SK-N-SH (cell line): ENCODE measurements around the gene BCL11B. TPM values are rescaled to one million over a fixed set of nuclear protein-coding genes. Genes with fewer than 3 reads are reported as not detected.

Experiments used
- CTCF ChIA-PET: fragments of 300-600, 350-600 bp; formaldehyde crosslinking; extraction: SDS; loops from one replicate; lab custom pipeline; 2021; lab: Yijun Ruan, JAX
- POLR2A ChIA-PET: fragments of 350-600 bp; sonication (Branson Sonifier 250); formaldehyde crosslinking; extraction: SDS; loops from one replicate; lab custom pipeline; 2020; ENCODE audit warnings: antibody characterized with exemption, inconsistent platforms; lab: Yijun Ruan, JAX
- DNase-seq: peaks from one replicate; pipeline ENCODE4 v3.0.0; 2012
- H2AFZ ChIP-seq: fragments of 200-600 bp; sonication (generic); 2 replicates; pipeline ENCODE4 v1.8.1; 2016; ENCODE audit warnings: antibody characterized with exemption, mild to moderate bottlenecking, low read depth
- H3F3A ChIP-seq: fragments of 200-600 bp; sonication (generic); replicated peaks from 2 replicates; pipeline ENCODE3; 2016; ENCODE audit warnings: antibody characterized with exemption, mild to moderate bottlenecking; ENCODE audit not compliant: insufficient read depth
- H3K27ac ChIP-seq, 2 experiments: fragments of 200-500 bp in 1 of 2; fragments of 200-600 bp in 1 of 2; sonication (Bioruptor generic) in 1 of 2; sonication (generic), shearing (Covaris generic) in 1 of 2; 2 replicates each; pipeline versions ENCODE4 v1.5.1 to v1.6.1; 2014 to 2016; ENCODE audit warnings: low read depth in 2 of 2, inconsistent platforms in 1 of 2, low read length in 1 of 2, mild to moderate bottlenecking in 1 of 2, mixed read lengths in 1 of 2
- H3K27me3 ChIP-seq: fragments of 200-600 bp; sonication (generic), shearing (Covaris generic); 2 replicates; pipeline ENCODE4 v1.6.1; 2016; ENCODE audit warnings: mixed run types; ENCODE audit not compliant: insufficient read depth
- H3K36me3 ChIP-seq, 2 experiments: fragments of 200-500 bp in 1 of 2; fragments of 200-600 bp in 1 of 2; sonication (Bioruptor generic) in 1 of 2; sonication (generic) in 1 of 2; replicated peaks in 1 of 2; 2 replicates each; pipeline versions ENCODE3 to v1.5.1; 2014 to 2016; ENCODE audit warnings: low read length in 1 of 2, mild to moderate bottlenecking in 1 of 2; ENCODE audit not compliant: insufficient read depth in 2 of 2, control insufficient read depth in 1 of 2
- H3K4me1 ChIP-seq, 2 experiments: fragments of 200-500 bp in 1 of 2; fragments of 200-600 bp in 1 of 2; sonication (Bioruptor generic) in 1 of 2; sonication (generic), shearing (Covaris generic) in 1 of 2; 2 replicates each; pipeline versions ENCODE4 v1.5.1 to v1.6.1; 2014 to 2016; ENCODE audit warnings: low read depth in 1 of 2, low read length in 1 of 2, mixed run types in 1 of 2; ENCODE audit not compliant: insufficient read depth in 2 of 2, control insufficient read depth in 1 of 2
- H3K4me2 ChIP-seq: fragments of 200-600 bp; sonication (generic), shearing (Covaris generic); 2 replicates; pipeline ENCODE4 v1.6.1; 2017; ENCODE audit warnings: mixed run types
- H3K4me3 ChIP-seq, 2 experiments: fragments of 200-500 bp in 1 of 2; fragments of 200-600 bp in 1 of 2; sonication (Bioruptor generic) in 1 of 2; sonication (generic), shearing (Covaris generic) in 1 of 2; 2 replicates each; pipeline versions ENCODE4 v1.5.1 to v1.8.1; 2014 to 2016; ENCODE audit warnings: low read depth in 2 of 2, inconsistent platforms in 1 of 2, low read length in 1 of 2, mild to moderate bottlenecking in 1 of 2, mixed read lengths in 1 of 2, moderate library complexity in 1 of 2
- H3K79me2 ChIP-seq: fragments of 200-600 bp; sonication (generic); 2 replicates; pipeline ENCODE4 v1.8.1; 2017; ENCODE audit warnings: mild to moderate bottlenecking; ENCODE audit not compliant: insufficient read depth
- H3K9ac ChIP-seq: fragments of 200-600 bp; sonication (generic); 2 replicates; pipeline ENCODE4 v1.6.1; 2017; ENCODE audit warnings: mixed run types
- H3K9me2 ChIP-seq: fragments of 200-600 bp; sonication (generic); 2 replicates; pipeline ENCODE4 v1.6.1; 2017; ENCODE audit warnings: mixed run types
- H3K9me3 ChIP-seq: fragments of 200-600 bp; sonication (generic); 2 replicates; pipeline ENCODE4 v1.6.1; 2017; ENCODE audit warnings: mixed run types, mild to moderate bottlenecking, moderate library complexity
- H4K20me1 ChIP-seq: fragments of 200-600 bp; sonication (generic); 2 replicates; pipeline ENCODE4 v1.6.1; 2017; ENCODE audit warnings: mild to moderate bottlenecking, mixed run types; ENCODE audit not compliant: insufficient read depth
- CHD2 ChIP-seq: fragments of 150-350 bp; IDR thresholded peaks from 2 replicates; pipeline ENCODE4 v1.6.1; 2018; ENCODE audit warnings: low read length; ENCODE audit not compliant: partially characterized antibody
- ELF1 ChIP-seq: IDR thresholded peaks from 2 replicates; pipeline ENCODE4 v1.4.0; 2012
- FOSL2 ChIP-seq: IDR thresholded peaks from 2 replicates; pipeline ENCODE4 v1.4.0; 2012; ENCODE audit warnings: low read depth, mild to moderate bottlenecking, moderate library complexity, borderline replicate concordance
- FOXJ3 ChIP-seq: sonication (generic); formaldehyde crosslinking; IDR thresholded peaks from 2 replicates; pipeline ENCODE4 v1.5.1; 2020; ENCODE audit warnings: mild to moderate bottlenecking, missing genetic modification reagents
- GABPA ChIP-seq: IDR thresholded peaks from 2 replicates; pipeline ENCODE4 v1.4.0; 2012; ENCODE audit warnings: low read depth, mild to moderate bottlenecking
- GATA2 ChIP-seq: sonication (generic); formaldehyde crosslinking; IDR thresholded peaks from 2 replicates; pipeline ENCODE4 v1.5.0; 2020; ENCODE audit warnings: mild to moderate bottlenecking, missing genetic modification reagents
- IRF3 ChIP-seq: fragments of 150-350 bp; IDR thresholded peaks from 2 replicates; pipeline ENCODE4 v1.6.1; 2016; ENCODE audit warnings: mild to moderate bottlenecking, low read depth, low read length
- JUND ChIP-seq: IDR thresholded peaks from 2 replicates; pipeline ENCODE4 v1.4.0; 2012
- MAX ChIP-seq: IDR thresholded peaks from 2 replicates; pipeline ENCODE4 v1.4.0; 2012; ENCODE audit warnings: low read depth
- MXI1 ChIP-seq: IDR thresholded peaks from 2 replicates; pipeline ENCODE4 v1.6.1; 2012; ENCODE audit warnings: mild to moderate bottlenecking, low read depth, low read length, improper control_type of control experiment
- NRF1 ChIP-seq: IDR thresholded peaks from 2 replicates; pipeline ENCODE4 v1.6.1; 2012; ENCODE audit warnings: low read depth, mild to moderate bottlenecking, low read length
- RAD21 ChIP-seq: IDR thresholded peaks from 2 replicates; pipeline ENCODE4 v1.6.1; 2012; ENCODE audit warnings: mild to moderate bottlenecking, low read length
- RCOR1 ChIP-seq: fragments of 150-350 bp; IDR thresholded peaks from 2 replicates; pipeline ENCODE4 v1.6.1; 2017; ENCODE audit warnings: antibody characterized with exemption, low read length
- RXRA ChIP-seq: IDR thresholded peaks from 2 replicates; pipeline ENCODE4 v1.4.0; 2012; ENCODE audit warnings: low read depth, mild to moderate bottlenecking, borderline replicate concordance
- SMC3 ChIP-seq: IDR thresholded peaks from 2 replicates; pipeline ENCODE4 v1.6.1; 2012; ENCODE audit warnings: low read depth, low read length, improper control_type of control experiment
- TAF1 ChIP-seq: IDR thresholded peaks from 2 replicates; pipeline ENCODE4 v1.6.1; 2012; ENCODE audit warnings: low read depth, mild to moderate bottlenecking, low read length, moderate library complexity, borderline replicate concordance
- TEAD4 ChIP-seq: IDR thresholded peaks from 2 replicates; pipeline ENCODE4 v1.4.0; 2012; ENCODE audit warnings: mild to moderate bottlenecking, borderline replicate concordance; ENCODE audit not compliant: insufficient read depth
- YY1 ChIP-seq: IDR thresholded peaks from 2 replicates; pipeline ENCODE4 v1.4.0; 2012; ENCODE audit warnings: low read depth, mild to moderate bottlenecking
- WGBS: methylation state at CpG from one replicate; pipeline ENCODE4 v1.1.6; 2017; ENCODE audit warnings: low lambda C conversion rate; 5-methylcytosine and 5-hydroxymethylcytosine counted together
- polyA plus RNA-seq, 3 experiments: library from polyadenylated mRNA; depleted of rRNA; stranded (reverse); fragments of >200 nt; gene quantifications; 2 replicates each; pipeline ENCODE4 v1.2.3, GENCODE V29; 2012
- TF ChIP-seq, protein P1 (sequence below): IDR thresholded peaks from 2 replicates; pipeline ENCODE4 v1.4.0; 2012; ENCODE audit warnings: low read depth, borderline replicate concordance
- TF ChIP-seq, protein P2 (sequence below): IDR thresholded peaks from 2 replicates; pipeline ENCODE4 v1.4.0; 2012; ENCODE audit warnings: low read depth, borderline replicate concordance
- TF ChIP-seq, protein P3 (sequence below): fragments of 200-600 bp; sonication (generic); IDR thresholded peaks from 2 replicates; pipeline ENCODE4 v1.6.1; 2017; ENCODE audit warnings: antibody characterized with exemption, mild to moderate bottlenecking, moderate library complexity

Gene BCL11B
- polyA plus RNA-seq, 1 of the 3 experiments (the other 2 are of a cell fraction): not detected

DNA sequence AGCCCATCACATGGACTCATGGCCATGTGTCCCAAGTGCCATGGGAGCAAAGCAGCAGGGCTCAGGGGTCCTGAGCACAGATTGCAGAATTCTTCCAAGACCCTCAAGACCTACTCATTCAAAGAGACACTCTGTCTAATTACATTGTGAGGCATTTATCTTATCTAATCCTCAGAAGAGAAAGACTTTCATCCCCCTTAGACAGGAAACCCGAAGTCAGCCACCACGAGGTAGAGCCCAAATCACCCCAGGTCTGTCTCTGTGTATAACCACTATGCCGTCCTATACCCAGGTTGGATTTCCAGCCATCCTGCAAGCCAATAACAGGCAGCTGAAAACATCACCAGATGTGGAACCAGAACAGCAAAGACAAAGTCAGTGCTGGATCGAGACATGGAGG, 8.9 kb upstream of the BCL11B start:
- ChIA-PET CTCF (no interaction called here), POLR2A (no interaction called here)
- H3K4me2 ChIP-seq: no peak overlapping the region
- no peaks in the 10 kb centered on the region for H3F3A ChIP-seq
- no peak overlapping the region for H3K9ac ChIP-seq
- H3K36me3 ChIP-seq: no peaks in the 10 kb centered on the region
- H3K27me3 ChIP-seq: peaks cover 91% of the 10 kb centered on the region
- no peaks in the 10 kb centered on the region for H3K4me1 ChIP-seq
- no peaks in the 10 kb centered on the region for H4K20me1 ChIP-seq
- H3K4me3 ChIP-seq: no peak overlapping the region
- H3K27ac ChIP-seq: no peak overlapping the region
- no peak for DNase-seq
- no peak overlapping the region for H2AFZ ChIP-seq
- H3K79me2 ChIP-seq: no peaks in the 10 kb centered on the region
- H3K9me3 ChIP-seq: no peaks in the 10 kb centered on the region
- TF ChIP-seq RXRA (no peak), JUND (no peak), GATA2 (CRISPR knock-in tag) (no peak), FOXJ3 (CRISPR knock-in tag) (no peak), MXI1 (no peak), RAD21 (no peak), TAF1 (no peak), NRF1 (no peak), CHD2 (no peak), MAX (no peak), YY1 (no peak), GABPA (no peak), SMC3 (no peak), TEAD4 (no peak), ELF1 (no peak)
- H3K9me2 ChIP-seq: no peaks in the 10 kb centered on the region
- WGBS: 4% methylated on average over 4 of the region's 4 CpGs

- H2AFZ ChIP-seq: no peak overlapping the region
- H3K79me2 ChIP-seq: no peaks in the 10 kb centered on the region
- H3K4me2 ChIP-seq: no peak overlapping the region
- CTCF ChIA-PET: interaction anchor here (1.9 kb wide), 1 partner anchor 14 kb away, joined by 9 read pairs; no protein-coding TSS in a partner anchor
- H3F3A ChIP-seq: peaks cover 4% of the 10 kb centered on the region
- no peak overlapping the region for H3K4me3 ChIP-seq
- H3K27me3 ChIP-seq: peaks cover 90% of the 10 kb centered on the region
- TF ChIP-seq RCOR1: no peak
- TF ChIP-seq, protein P1, sequence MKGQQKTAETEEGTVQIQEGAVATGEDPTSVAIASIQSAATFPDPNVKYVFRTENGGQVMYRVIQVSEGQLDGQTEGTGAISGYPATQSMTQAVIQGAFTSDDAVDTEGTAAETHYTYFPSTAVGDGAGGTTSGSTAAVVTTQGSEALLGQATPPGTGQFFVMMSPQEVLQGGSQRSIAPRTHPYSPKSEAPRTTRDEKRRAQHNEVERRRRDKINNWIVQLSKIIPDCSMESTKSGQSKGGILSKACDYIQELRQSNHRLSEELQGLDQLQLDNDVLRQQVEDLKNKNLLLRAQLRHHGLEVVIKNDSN: no peak
- no peak for TF ChIP-seq FOSL2
- no peak for TF ChIP-seq IRF3
- TF ChIP-seq GATA2 (CRISPR knock-in tag): no peak
- TF ChIP-seq, protein P2, sequence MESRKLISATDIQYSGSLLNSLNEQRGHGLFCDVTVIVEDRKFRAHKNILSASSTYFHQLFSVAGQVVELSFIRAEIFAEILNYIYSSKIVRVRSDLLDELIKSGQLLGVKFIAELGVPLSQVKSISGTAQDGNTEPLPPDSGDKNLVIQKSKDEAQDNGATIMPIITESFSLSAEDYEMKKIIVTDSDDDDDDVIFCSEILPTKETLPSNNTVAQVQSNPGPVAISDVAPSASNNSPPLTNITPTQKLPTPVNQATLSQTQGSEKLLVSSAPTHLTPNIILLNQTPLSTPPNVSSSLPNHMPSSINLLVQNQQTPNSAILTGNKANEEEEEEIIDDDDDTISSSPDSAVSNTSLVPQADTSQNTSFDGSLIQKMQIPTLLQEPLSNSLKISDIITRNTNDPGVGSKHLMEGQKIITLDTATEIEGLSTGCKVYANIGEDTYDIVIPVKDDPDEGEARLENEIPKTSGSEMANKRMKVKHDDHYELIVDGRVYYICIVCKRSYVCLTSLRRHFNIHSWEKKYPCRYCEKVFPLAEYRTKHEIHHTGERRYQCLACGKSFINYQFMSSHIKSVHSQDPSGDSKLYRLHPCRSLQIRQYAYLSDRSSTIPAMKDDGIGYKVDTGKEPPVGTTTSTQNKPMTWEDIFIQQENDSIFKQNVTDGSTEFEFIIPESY: no peak
- TF ChIP-seq, protein P3, sequence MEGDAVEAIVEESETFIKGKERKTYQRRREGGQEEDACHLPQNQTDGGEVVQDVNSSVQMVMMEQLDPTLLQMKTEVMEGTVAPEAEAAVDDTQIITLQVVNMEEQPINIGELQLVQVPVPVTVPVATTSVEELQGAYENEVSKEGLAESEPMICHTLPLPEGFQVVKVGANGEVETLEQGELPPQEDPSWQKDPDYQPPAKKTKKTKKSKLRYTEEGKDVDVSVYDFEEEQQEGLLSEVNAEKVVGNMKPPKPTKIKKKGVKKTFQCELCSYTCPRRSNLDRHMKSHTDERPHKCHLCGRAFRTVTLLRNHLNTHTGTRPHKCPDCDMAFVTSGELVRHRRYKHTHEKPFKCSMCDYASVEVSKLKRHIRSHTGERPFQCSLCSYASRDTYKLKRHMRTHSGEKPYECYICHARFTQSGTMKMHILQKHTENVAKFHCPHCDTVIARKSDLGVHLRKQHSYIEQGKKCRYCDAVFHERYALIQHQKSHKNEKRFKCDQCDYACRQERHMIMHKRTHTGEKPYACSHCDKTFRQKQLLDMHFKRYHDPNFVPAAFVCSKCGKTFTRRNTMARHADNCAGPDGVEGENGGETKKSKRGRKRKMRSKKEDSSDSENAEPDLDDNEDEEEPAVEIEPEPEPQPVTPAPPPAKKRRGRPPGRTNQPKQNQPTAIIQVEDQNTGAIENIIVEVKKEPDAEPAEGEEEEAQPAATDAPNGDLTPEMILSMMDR: no peak
- TF ChIP-seq, all 33 proteins: peak for 0
- Histone ChIP-seq H4K20me1 (no peaks in the 10 kb centered on the region), H3K4me1 (no peaks in the 10 kb centered on the region), H3K36me3 (no peaks in the 10 kb centered on the region), H3K9me2 (no peaks in the 10 kb centered on the region), H3K9me3 (no peaks in the 10 kb centered on the region), H3K27ac (no peak overlapping the region), H3K9ac (no peak overlapping the region)
- POLR2A ChIA-PET: no interaction called here
- no peak for DNase-seq
- 16% methylated on average over 8 of the region's 19 CpGs for WGBS
Measured at GRCh38 chr14:99280066-99280731, 8.2 kb upstream of the BCL11B start.
